ENCODE measurements around the gene TMIGD3. TPM values are rescaled to one million over a fixed set of nuclear protein-coding genes. Genes with fewer than 3 reads are reported as not detected.

TMIGD3 gene
- total RNA-seq, 2 donors from 2014 or later: 0.42 to 1.1 TPM

- H3K9me3 ChIP-seq: no peaks in the 10 kb centered on the region
- intact Hi-C loops (cut with DNase I): no loop called here
- H3K9ac ChIP-seq (ENCODE audit: low read depth in 2 of 2, low read length in 2 of 2): no peak overlapping the region
- no peak overlapping the region for H3K4me3 ChIP-seq
- H3K36me3 ChIP-seq: no peaks in the 10 kb centered on the region
- H3K4me1 ChIP-seq: no peaks in the 10 kb centered on the region
- no peak for DNase-seq
- H3K27me3 ChIP-seq: no peaks in the 10 kb centered on the region
- H3K27ac ChIP-seq: no peak overlapping the region
- TF ChIP-seq, protein P1, sequence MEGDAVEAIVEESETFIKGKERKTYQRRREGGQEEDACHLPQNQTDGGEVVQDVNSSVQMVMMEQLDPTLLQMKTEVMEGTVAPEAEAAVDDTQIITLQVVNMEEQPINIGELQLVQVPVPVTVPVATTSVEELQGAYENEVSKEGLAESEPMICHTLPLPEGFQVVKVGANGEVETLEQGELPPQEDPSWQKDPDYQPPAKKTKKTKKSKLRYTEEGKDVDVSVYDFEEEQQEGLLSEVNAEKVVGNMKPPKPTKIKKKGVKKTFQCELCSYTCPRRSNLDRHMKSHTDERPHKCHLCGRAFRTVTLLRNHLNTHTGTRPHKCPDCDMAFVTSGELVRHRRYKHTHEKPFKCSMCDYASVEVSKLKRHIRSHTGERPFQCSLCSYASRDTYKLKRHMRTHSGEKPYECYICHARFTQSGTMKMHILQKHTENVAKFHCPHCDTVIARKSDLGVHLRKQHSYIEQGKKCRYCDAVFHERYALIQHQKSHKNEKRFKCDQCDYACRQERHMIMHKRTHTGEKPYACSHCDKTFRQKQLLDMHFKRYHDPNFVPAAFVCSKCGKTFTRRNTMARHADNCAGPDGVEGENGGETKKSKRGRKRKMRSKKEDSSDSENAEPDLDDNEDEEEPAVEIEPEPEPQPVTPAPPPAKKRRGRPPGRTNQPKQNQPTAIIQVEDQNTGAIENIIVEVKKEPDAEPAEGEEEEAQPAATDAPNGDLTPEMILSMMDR (IDR thresholded peaks at IDR 0.05): no peak
These were observed 35.3 kb downstream of the TMIGD3 start for GRCh38 chr1:111467865-111468716.

DNA sequence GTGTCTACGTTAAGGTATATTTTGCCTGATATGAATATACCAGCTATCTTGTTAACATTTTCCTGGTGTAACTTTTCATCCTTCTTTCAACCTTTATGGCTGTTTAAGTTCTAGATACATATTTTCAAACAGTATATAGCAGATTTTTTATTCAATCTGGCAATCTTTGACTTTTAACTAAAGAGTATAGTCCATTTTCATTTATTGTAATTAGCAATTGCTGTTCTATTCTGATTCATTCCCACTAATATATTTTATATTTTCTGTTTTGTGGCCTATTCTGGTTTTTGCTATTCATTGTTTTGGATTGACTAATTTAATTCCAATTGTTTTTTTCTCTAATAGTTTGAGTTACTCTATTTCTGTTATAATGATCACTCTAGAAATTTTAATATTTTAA is 37.0 kb downstream of the TMIGD3 start:
- H3K36me3 ChIP-seq: no peaks in the 10 kb centered on the region

GRCh38 chr1:111465754-111466153 is 37.7 kb downstream of the TMIGD3 start:
- H3K9me3 ChIP-seq: no peaks in the 10 kb centered on the region
- TF ChIP-seq, protein P1 (IDR thresholded peaks at IDR 0.05): no peak
- no peaks in the 10 kb centered on the region for H3K36me3 ChIP-seq
- H3K4me1 ChIP-seq: no peaks in the 10 kb centered on the region
- intact Hi-C loops (cut with DNase I): no loop called here
- H3K27ac ChIP-seq: no peak overlapping the region
- no peak overlapping the region for H3K9ac ChIP-seq (ENCODE audit: low read depth in 2 of 2, low read length in 2 of 2)
- no peak for DNase-seq
- H3K4me3 ChIP-seq: no peak overlapping the region
- no peaks in the 10 kb centered on the region for H3K27me3 ChIP-seq

More for the DNA sequence above, 37.0 kb downstream of the TMIGD3 start:
- Histone ChIP-seq H3K9ac (ENCODE audit: low read depth in 2 of 2, low read length in 2 of 2) (no peak overlapping the region), H3K27me3 (no peaks in the 10 kb centered on the region), H3K27ac (no peak overlapping the region), H3K4me1 (no peaks in the 10 kb centered on the region), H3K9me3 (no peaks in the 10 kb centered on the region), H3K4me3 (no peak overlapping the region)
- no peak for DNase-seq
- intact Hi-C loops (cut with DNase I): no loop called here
- TF ChIP-seq, protein P1 (IDR thresholded peaks at IDR 0.05): no peak

GRCh38 chr1:111463029-111463683 is 40.3 kb downstream of the TMIGD3 start:
- intact Hi-C loops (cut with DNase I): no loop called here
- H3K27ac ChIP-seq: no peak overlapping the region
- TF ChIP-seq, protein P1 (IDR thresholded peaks at IDR 0.05): no peak
- H3K27me3 ChIP-seq: no peaks in the 10 kb centered on the region
- no peaks in the 10 kb centered on the region for H3K4me1 ChIP-seq
- no peak for DNase-seq
- H3K9ac ChIP-seq (ENCODE audit: low read depth in 2 of 2, low read length in 2 of 2): no peak overlapping the region
- H3K36me3 ChIP-seq: peaks cover 5% of the 10 kb centered on the region
- no peak overlapping the region for H3K4me3 ChIP-seq
- no peaks in the 10 kb centered on the region for H3K9me3 ChIP-seq

DNA sequence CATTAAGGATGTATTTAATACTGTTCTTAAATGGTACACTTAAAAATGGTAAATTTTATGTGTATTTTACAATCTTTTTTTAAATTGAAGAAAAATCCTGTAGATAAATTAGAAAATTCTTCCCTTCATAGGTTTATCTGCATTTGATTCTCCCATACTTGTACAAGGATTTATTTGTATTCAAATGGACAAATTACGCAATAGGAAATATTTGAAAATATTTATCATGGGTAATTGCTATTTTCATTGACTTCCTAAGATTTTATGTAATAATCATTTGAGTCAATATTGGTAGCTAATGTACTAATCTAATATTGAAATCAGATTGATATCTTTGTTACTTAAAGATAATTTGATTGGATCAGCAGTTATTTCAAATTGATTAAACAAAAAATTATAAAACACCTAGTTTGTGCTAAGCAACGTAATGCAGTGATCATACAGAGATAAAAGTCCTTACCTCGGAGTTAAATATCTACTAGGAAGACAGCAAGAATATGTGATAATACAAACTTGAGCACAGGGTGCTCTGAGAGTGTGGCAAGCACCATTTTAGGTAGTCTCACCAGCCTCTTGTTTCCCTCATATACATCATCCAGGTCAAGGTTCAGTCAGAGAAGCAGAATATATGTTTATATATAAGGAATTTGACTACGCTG is 40.9 kb downstream of the TMIGD3 start:
- intact Hi-C loops (cut with DNase I): no loop called here
- no peak overlapping the region for H3K27ac ChIP-seq
- no peak for DNase-seq
- H3K9ac ChIP-seq (ENCODE audit: low read depth in 2 of 2, low read length in 2 of 2): no peak overlapping the region
- no peaks in the 10 kb centered on the region for H3K4me1 ChIP-seq
- peaks cover 7% of the 10 kb centered on the region for H3K36me3 ChIP-seq
- no peak overlapping the region for H3K4me3 ChIP-seq
- no peaks in the 10 kb centered on the region for H3K9me3 ChIP-seq
- TF ChIP-seq, protein P1 (IDR thresholded peaks at IDR 0.05): no peak
- H3K27me3 ChIP-seq: no peaks in the 10 kb centered on the region

Data from colonic mucosa (tissue), 4 donors.